ENCODE results near the gene ATP8B1. TPM values are rescaled to one million over a fixed set of nuclear protein-coding genes. Genes with fewer than 3 reads are reported as not detected.

The ATP8B1 gene
- total RNA-seq, 1 experiment from 2014 or later = 1.1 TPM

DNA sequence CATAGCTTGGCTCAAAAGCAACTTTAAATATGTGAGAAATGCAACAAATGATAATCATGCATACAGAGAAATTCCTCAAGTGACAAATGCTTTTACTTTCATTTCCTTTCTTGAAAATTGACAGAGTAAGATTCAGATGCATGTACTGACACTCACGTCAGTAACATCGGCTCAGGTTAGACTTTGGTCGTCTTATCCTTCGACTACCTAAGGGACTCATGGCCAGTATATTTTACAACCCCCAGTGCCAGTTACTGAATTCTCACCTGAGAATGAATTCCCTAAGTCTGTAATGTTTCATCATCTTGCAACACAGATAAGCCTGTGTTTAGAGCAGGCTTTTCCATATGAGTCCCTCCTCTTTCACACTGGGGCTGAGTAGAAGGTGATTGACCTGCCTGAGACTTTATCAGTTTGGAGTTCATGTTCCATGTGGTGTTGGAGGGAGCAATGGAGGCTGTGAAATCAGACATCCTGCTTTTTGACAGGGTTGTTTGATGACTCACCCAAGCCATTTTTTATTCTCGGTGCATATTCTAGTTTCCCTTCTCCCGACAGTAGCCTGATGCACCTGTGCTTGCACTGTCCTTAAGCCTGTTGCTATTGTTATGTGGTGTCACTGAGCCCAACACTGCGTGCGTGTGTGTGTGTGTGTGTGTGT, 30.5 kb upstream of the ATP8B1 start:
- peaks cover 0 to 2% (median 0%) of the 10 kb centered on the region in 3 experiments; a peak in 1 of 7 replicates for H3K36me3 Mint-ChIP-seq (ENCODE audit: insufficient read depth in 1 of 3, low read depth in 3 of 3)
- Histone ChIP-seq H3K27ac (ENCODE audit: insufficient read length, low read depth, low read length) (no peak overlapping the region), H3K79me1 (ENCODE audit: insufficient read depth, low read depth, low read length, poor library complexity, severe bottlenecking) (no peaks in the 10 kb centered on the region)

More for the DNA sequence above, 30.5 kb upstream of the ATP8B1 start:
- Histone ChIP-seq H2AK5ac (ENCODE audit: insufficient read length, low read length) (no peak overlapping the region), H3K18ac (ENCODE audit: insufficient read length, low read depth, low read length) (no peak overlapping the region), H3K56ac (ENCODE audit: insufficient read length, low read depth, low read length) (no peak overlapping the region), H3K23ac (ENCODE audit: insufficient read length, low read depth, low read length) (no peak overlapping the region), H2AFZ (ENCODE audit: low read length) (no peak overlapping the region), H3K4me1 (ENCODE audit: insufficient read depth, low read length) (peaks cover 1% of the 10 kb centered on the region; the same call in 1 of the 2 replicates), H3K9me3 (ENCODE audit: control insufficient read depth, low read depth, low read length) (no peaks in the 10 kb centered on the region), H2BK15ac (ENCODE audit: low read depth, low read length) (no peak overlapping the region), H4K5ac (ENCODE audit: insufficient read length, low read depth, low read length) (no peak overlapping the region), H3T11ph (ENCODE audit: low read length) (no peak overlapping the region), H2BK5ac (ENCODE audit: insufficient read length, low read length) (no peak overlapping the region), H4K20me1 (ENCODE audit: control insufficient read depth, insufficient read depth, insufficient read length) (no peaks in the 10 kb centered on the region), H3K23me2 (ENCODE audit: insufficient read length, low read depth, low read length, poor library complexity, severe bottlenecking) (no peaks in the 10 kb centered on the region), H3K4ac (ENCODE audit: low read depth, low read length) (no peak overlapping the region), H4K91ac (ENCODE audit: insufficient read length, low read depth, low read length) (no peak overlapping the region), H4K8ac (replicated peaks; ENCODE audit: insufficient read length, low read depth, low read length) (no peak overlapping the region), H2BK20ac (ENCODE audit: low read depth, low read length, poor library complexity, severe bottlenecking) (no peak overlapping the region), H3K4me2 (ENCODE audit: insufficient read depth, insufficient read length, low read length) (no peak overlapping the region), H2BK12ac (ENCODE audit: insufficient read length, low read depth, low read length) (no peak overlapping the region), H3K27me3 (ENCODE audit: insufficient read depth, low read length) (no peaks in the 10 kb centered on the region), H3K9ac (ENCODE audit: extremely low read depth, insufficient read length, low read length) (no peak overlapping the region), H3K14ac (ENCODE audit: insufficient read depth, low read length) (no peak overlapping the region), H3K79me2 (ENCODE audit: insufficient read depth, low read length) (no peaks in the 10 kb centered on the region), H2BK120ac (ENCODE audit: low read depth, low read length, poor library complexity, severe bottlenecking) (no peak overlapping the region)
- TF ChIP-seq, protein P1, sequence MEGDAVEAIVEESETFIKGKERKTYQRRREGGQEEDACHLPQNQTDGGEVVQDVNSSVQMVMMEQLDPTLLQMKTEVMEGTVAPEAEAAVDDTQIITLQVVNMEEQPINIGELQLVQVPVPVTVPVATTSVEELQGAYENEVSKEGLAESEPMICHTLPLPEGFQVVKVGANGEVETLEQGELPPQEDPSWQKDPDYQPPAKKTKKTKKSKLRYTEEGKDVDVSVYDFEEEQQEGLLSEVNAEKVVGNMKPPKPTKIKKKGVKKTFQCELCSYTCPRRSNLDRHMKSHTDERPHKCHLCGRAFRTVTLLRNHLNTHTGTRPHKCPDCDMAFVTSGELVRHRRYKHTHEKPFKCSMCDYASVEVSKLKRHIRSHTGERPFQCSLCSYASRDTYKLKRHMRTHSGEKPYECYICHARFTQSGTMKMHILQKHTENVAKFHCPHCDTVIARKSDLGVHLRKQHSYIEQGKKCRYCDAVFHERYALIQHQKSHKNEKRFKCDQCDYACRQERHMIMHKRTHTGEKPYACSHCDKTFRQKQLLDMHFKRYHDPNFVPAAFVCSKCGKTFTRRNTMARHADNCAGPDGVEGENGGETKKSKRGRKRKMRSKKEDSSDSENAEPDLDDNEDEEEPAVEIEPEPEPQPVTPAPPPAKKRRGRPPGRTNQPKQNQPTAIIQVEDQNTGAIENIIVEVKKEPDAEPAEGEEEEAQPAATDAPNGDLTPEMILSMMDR (conservative IDR thresholded peaks at IDR 0.05) = no peak
- Mint-ChIP-seq H3K4me1 (peaks cover 0 to 2% of the 10 kb centered on the region in 2 experiments; a peak in 1 of 4 replicates), H3K9me3 (no peaks in the 10 kb centered on the region; a peak in 1 of 5 replicates), H3K27ac (no peak overlapping the region), H3K27me3 (ENCODE audit: low read depth) (no peaks in the 10 kb centered on the region; the same call in 1 of the 2 replicates), H3K4me3 (no peak overlapping the region)
- DNase-seq = no peak
- WGBS (ENCODE audit: extremely low coverage, insufficient read length, low lambda C conversion rate) = no CpG with 5 or more reads among the region's 8 CpGs

Data from H9 (cell line).